GM21447 (cell line): ENCODE measurements around the gene PRPF38B.

Experiments
- ATAC-seq: cut with Tn5 transposase; IDR thresholded peaks from one replicate; pipeline ENCODE4 v1.9.1; 2021; ENCODE audit not compliant: unreplicated experiment

PRPF38B gene

GRCh38 chr1:108716437-108717230 is 24.5 kb downstream of the PRPF38B start:
- ATAC-seq = no peak

DNA sequence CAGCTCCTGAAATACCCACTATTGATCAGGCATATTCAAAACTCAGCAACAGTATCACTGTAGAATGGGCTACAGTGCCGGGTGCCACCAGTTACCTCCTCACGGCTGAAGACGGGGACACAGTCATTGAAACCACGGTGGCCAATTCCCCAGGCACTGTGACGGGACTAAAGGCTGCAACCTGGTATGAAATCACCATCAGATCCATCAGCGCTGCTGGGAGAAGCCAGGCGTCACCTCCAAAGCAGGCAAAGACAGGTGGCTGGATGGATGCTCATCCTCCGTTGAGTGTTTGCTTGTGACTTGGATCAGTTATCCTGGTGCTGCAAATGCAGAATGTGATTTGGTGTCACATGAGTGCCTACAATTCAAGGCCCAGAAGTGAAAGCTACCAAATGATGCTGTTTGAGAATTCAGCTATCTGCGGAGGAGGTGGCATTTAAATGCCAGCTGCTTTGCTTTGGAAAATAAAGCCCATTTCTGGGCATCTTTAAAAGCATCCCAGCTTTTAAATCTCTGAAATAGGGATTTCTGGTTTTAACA is 25.7 kb downstream of the PRPF38B start:
- no peak for ATAC-seq

DNA sequence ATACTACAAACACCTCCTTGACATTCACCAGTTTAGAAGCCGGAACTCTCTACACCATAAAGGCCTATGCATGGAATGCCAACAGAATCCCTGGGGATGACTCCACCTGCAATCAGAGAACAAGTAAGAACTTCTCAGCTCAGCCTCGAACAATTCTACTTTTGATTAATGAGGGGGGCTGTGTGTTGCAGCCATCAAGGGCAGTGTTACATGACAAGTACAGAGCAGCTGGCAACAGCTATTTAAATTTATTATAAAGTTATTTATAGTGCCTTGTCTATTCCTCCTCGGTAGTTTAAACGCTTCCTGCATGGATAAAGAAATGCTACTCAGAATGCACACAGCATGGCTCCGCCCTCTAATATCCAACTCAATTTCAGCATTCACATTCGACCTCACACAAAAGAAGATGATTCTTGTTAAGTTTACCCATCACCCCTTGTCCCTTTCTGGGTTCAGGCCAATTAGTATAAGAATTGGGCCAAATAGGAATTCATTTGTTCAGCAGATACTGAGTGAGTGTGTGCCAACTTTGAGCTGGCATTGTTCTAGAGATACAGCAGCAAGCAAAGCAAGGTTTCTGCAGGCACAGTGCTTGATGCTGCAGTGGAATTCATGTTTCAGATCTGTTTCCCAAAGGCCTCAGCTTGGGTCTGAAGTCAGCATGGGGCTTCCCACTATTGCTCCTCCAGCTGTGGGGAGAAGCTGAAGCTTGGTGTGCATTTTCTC is 27.0 kb downstream of the PRPF38B start:
- ATAC-seq = no peak

DNA sequence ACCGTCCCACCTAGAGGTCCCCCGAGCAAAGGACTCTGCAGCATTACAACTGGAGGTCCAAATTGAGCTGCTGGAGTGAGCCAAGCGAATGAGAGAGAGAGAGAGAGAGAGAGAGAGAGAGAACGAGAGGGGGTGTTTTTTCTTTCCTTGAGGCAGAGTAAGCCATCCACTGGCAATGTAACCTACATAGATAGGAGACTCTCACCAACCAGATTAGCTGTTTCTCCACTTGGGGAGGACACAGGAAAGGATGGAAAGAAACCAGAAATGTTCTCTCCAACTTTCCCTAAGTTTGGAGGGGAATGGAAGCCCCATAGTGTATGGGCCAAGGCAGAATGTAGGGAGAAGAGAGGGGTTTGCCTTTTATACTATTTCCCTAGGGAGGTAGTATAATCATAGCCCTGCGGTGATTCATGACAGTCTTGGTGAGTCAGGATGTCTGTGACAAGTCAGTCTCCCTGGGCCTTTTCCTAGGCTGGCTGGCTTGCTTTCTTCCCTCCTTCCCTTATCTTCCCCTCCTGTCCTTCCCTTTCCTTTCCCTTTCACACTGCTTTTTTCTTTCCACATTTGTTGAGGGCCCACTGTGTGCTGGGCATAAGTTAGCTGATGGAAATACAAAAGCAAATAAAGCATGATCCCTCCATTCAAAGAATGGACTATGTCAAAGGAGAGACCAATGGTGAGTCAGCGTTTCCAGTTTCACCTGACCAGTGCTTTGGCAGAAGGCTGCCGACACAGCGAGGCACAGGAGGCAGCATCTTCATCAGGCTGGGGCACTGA is 27.7 kb downstream of the PRPF38B start:
- no peak for ATAC-seq

DNA sequence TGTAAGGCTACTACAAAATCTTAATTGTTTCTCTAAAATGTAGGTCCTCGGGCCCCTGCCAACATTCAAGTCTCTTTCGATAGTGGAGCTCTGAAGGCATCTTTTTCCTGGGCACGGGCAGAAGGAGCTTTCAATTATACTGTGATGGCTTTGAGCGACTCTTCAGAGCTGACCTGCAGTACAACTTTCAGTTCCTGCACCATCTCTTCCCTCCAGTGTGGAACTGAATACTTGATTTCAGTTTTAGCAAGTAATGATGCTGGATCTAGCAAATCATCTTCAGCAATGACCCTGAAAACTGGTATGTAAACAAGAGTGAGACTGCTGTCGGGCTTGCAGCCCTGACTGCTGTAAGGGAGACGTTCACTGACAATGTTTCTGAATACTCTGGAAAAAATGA is 30.2 kb downstream of the PRPF38B start:
- ATAC-seq = no peak

- ATAC-seq = no peak
Observed at GRCh38 chr1:108725906-108726305, 33.8 kb downstream of the PRPF38B start.

GRCh38 chr1:108728327-108728923 is 36.3 kb downstream of the PRPF38B start:
- no peak for ATAC-seq

GRCh38 chr1:108729481-108729880 is 37.4 kb downstream of the PRPF38B start:
- ATAC-seq = no peak

DNA sequence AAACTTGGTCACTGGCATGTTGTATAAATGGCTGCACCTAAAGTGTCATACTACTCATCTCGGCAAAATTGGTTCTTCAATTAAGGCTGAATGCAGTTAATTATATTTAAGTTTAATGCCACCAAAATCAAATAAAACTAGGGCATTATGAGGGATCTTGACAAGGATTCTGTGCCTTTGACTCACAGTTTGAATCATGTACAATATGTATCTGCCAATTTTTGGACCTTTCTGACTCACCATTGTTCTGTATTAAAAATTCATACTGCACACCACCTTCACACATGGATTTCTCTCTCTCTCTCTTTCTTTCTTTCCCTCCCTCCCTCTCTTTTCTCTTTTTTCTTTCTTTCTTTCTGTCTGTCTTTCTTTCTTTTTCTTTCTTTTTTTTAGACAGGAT is 40.3 kb downstream of the PRPF38B start:
- no peak for ATAC-seq

DNA sequence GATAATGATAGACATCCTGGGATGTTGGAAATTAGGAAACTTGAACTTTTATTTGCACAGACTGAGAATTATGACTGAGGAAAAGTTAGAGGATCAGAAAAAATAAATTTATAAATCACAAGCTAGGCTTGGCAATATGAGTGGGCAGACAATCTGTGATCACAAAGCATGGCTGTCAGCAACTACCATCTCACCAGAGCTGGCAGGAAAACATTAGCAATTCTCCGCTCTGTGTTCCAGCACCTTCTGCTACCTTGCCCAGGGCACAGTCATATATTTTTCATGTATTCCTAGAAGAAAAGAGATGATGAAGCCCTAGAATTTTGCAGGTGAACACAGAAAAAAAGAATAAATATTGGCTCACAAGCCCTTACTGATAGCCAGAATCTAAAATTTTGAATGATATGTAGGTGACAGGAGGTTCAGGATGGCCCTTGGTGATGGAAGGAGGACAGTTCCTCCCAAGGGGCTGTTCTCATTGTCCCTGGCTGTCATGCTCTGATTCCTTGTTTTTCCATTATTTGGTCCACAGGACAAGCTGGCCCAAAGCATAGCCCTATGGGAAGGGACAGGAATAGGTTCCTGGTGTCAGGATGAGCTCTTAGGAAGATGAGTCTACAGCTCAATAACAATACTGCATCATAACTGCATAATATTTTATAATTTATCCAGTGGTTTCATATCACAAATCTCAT is 42.2 kb downstream of the PRPF38B start:
- no peak for ATAC-seq

DNA sequence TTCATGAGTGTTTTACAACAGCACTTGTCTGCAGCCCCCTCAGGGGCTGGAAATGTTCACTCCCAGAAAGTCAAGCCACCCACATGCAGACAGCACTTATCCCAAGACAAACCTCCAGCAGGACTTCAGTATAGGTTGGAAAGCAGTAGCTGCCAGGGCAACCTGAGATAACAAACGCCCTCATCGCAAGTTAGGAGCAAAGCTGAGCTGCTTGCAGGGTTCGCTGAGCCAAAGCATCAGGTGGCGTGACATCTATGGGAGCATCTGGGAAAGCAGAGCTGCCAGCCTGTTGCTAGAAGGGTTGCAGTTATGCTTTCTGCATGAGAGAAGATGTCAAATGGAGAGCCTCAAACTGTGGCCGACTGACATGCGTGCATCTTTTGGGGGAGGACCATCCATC is 50.1 kb downstream of the PRPF38B start:
- no peak for ATAC-seq

DNA sequence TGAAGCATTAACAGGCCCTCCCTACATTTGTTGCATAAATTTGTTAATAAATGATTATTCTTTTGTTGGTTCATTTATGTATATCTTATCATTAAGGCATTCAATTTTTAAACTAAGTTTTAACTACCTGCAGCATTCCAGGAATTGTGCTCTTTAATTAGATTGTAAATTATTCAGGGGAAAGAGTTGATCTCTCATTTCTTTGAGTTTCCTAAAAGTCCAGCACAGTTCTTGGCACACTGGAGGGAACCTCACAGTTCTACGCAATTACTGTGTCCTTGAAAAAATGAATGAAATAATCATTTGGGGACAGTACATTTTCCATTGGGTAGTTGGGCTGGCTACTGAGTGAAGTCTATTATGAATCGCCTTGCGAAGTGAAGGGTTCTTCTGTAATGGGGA is 53.9 kb downstream of the PRPF38B start:
- no peak for ATAC-seq

GRCh38 chr1:108746382-108747170 is 54.5 kb downstream of the PRPF38B start, which contains the start of gene STXBP3:
STXBP3 (plus strand) TSS chr1:108746674; CDS start chr1:108746738, 64 bp downstream.
- peak; percentile 88 for ATAC-seq

DNA sequence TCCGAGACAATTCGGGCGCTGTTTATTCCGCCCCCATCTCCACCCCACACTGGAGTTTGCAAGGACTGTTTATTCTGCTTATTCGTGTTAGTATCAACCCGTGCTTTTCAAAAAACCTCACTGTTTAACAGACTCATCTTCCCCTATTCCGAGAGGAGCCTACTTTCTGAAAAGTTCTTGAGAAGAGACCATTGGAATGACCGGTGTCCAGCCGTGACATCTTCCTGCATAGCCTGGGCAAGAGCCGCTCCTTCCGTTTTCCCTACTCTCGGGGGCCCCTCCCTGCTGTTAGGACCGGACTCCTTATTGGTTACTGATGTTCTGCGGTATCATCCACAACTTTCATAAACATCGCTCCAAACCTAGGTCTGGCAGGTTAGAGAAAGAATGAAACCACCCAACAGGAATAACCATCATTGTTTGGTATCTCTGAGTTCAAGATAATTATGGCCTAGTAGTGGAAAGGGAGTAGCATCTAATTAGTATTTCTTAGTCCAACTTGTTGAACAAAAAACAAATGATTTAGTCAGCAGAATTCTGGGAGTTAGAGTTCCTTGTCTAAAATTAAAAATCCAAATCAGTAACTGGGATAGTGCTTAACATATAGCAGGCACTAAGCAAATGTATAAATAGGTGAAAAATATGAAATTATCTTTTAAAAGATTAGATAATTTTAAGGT is 55.2 kb downstream of the PRPF38B start:
- peak; percentile 35 for ATAC-seq

DNA sequence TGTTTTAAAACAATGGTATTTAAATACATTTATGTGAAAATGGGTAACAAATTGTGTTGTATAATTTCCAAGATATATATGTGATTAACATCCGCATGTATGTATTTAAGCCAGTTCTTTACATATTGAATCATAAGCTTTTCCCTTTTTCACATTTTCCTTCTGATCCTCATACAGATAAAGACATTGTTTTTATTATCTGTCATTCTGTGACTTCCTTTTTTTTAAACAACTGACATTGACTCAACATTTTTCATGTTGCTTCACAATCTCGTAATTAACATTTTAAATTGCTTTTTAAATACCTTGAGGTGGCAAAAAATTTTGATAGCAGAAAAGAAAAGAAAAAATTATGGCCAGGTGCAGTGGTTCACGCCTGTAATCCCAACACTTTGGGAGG is 55.8 kb downstream of the PRPF38B start:
- ATAC-seq = no peak

DNA sequence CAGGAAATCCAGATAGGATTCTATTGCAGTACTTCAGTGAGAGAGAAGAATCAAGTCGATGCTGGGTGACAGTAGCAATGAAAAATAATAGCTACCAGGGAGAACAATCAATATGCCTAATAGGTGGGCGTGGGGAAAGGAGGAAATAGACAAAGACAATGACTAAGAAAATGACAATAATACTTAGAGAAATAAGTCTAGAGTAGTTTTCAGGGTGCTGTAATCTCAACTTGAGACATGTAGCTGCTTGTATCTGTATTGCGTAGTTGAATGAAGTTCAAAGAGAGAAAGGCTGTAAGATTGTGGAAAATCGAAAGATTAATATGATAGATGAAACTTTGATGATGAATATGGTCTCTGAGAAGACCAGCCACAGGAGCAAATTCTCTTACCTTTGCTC is 57.0 kb downstream of the PRPF38B start:
- ATAC-seq = no peak

GRCh38 chr1:108750476-108751181 is 58.5 kb downstream of the PRPF38B start:
- no peak for ATAC-seq
